Left ventricle myocardium inferior (tissue), 1 donor: ENCODE results near the gene CEACAM21. TPM values are rescaled to one million over a fixed set of nuclear protein-coding genes. Genes with fewer than 3 reads are reported as not detected.

ENCODE experiments used
- DNase-seq: peaks from one replicate; pipeline ENCODE4 v3.0.0-alpha.2; 2020
- H3K27ac ChIP-seq: fragments of 200-600 bp; replicated peaks from 2 replicates; pipeline ENCODE4 v1.8.0; 2021
- H3K27me3 ChIP-seq: fragments of 200-600 bp; 2 replicates; pipeline ENCODE4 v1.8.0; 2021; ENCODE audit warnings: low read depth
- H3K36me3 ChIP-seq: fragments of 200-600 bp; 2 replicates; pipeline ENCODE4 v1.8.0; 2021
- H3K4me1 ChIP-seq: fragments of 200-600 bp; 2 replicates; pipeline ENCODE4 v1.8.0; 2021
- H3K4me3 ChIP-seq: fragments of 200-600 bp; 2 replicates; pipeline ENCODE4 v1.8.0; 2021; ENCODE audit warnings: mild to moderate bottlenecking, moderate library complexity
- H3K9me3 ChIP-seq: fragments of 200-600 bp; replicated peaks from 2 replicates; pipeline ENCODE4 v1.8.0; 2021
- CTCF ChIP-seq: fragments of 200-600 bp; IDR thresholded peaks from 2 replicates; pipeline ENCODE4 v1.8.0; 2021; ENCODE audit warnings: antibody characterized with exemption, mild to moderate bottlenecking, borderline replicate concordance
- intact Hi-C: fragments of 100-400 bp; cut with micrococcal nuclease; formaldehyde crosslinking; loops from one replicate; pipeline ENCODE4 v1.11.0; 2022
- long read RNA-seq: library from polyadenylated mRNA; unstranded; transcript quantifications from one replicate; pipeline ENCODE4 v2.0.0, GENCODE V29; 2021
- total RNA-seq: library from RNA; stranded (reverse); fragmentation: NEBNext Ultra II Directional; extraction: Animal tissue kit (Norgen Biotek cat#: 25700); gene quantifications from one replicate; pipeline ENCODE4 v1.2.1, GENCODE V29; 2021
- donor health status: DM: no; HTN: yes; CAD: no; lungs with severe emphysema.

The CEACAM21 gene
- total RNA-seq = 0.60 TPM
- long read RNA-seq, partial matches to known transcripts = 1 of 1 reads
- long read RNA-seq, other reads (novel, unspliced or antisense) = 0 of 1 reads

- H3K4me1 ChIP-seq = peaks cover 8% of the 10 kb centered on the region
- intact Hi-C loops = no loop called here
- H3K27ac ChIP-seq = peak within 1 kb of the TSS; percentile 31
- no peaks in the 10 kb centered on the region for H3K36me3 ChIP-seq
- H3K27me3 ChIP-seq = peaks cover 50% of the 10 kb centered on the region
- H3K9me3 ChIP-seq = peaks cover 7% of the 10 kb centered on the region
- TF ChIP-seq CTCF = no peak
- peak; percentile 52 for DNase-seq
- H3K4me3 ChIP-seq = peak within 1 kb of the TSS; percentile 32
Observed at GRCh38 chr19:41575998-41576397, at the start of gene CEACAM21. Gene CEACAM21, plus strand, starts transcription at chr19:41576166. Its CDS starts 109 bp downstream, at chr19:41576275.

- TF ChIP-seq CTCF = no peak
- Histone ChIP-seq H3K4me3 (no peak overlapping the region), H3K36me3 (no peaks in the 10 kb centered on the region), H3K9me3 (peaks cover 27% of the 10 kb centered on the region), H3K27me3 (peaks cover 46% of the 10 kb centered on the region), H3K4me1 (peaks cover 19% of the 10 kb centered on the region), H3K27ac (no peak overlapping the region)
- intact Hi-C loops = no loop called here
- DNase-seq = no peak
Observed at GRCh38 chr19:41527089-41527488, 48.9 kb upstream of the CEACAM21 start.

- H3K9me3 ChIP-seq = peaks cover 27% of the 10 kb centered on the region
- H3K36me3 ChIP-seq = no peaks in the 10 kb centered on the region
- no peak for TF ChIP-seq CTCF
- intact Hi-C loops = no loop called here
- H3K27me3 ChIP-seq = peaks cover 36% of the 10 kb centered on the region
- no peak overlapping the region for H3K27ac ChIP-seq
- DNase-seq = no peak
- H3K4me1 ChIP-seq = peaks cover 15% of the 10 kb centered on the region
- H3K4me3 ChIP-seq = no peak overlapping the region
Observed at GRCh38 chr19:41528106-41528505, 47.9 kb upstream of the CEACAM21 start.

- no peak for TF ChIP-seq CTCF
- H3K36me3 ChIP-seq = no peaks in the 10 kb centered on the region
- peaks cover 27% of the 10 kb centered on the region for H3K9me3 ChIP-seq
- H3K27me3 ChIP-seq = peaks cover 20% of the 10 kb centered on the region
- no peak overlapping the region for H3K4me3 ChIP-seq
- H3K4me1 ChIP-seq = peaks cover 27% of the 10 kb centered on the region
- intact Hi-C loops = no loop called here
- DNase-seq = no peak
- no peak overlapping the region for H3K27ac ChIP-seq
Observed at GRCh38 chr19:41529484-41530183, 46.3 kb upstream of the CEACAM21 start.

GRCh38 chr19:41530184-41530534 is 45.8 kb upstream of the CEACAM21 start:
- intact Hi-C loops = no loop called here
- H3K9me3 ChIP-seq = peaks cover 27% of the 10 kb centered on the region
- no peak for DNase-seq
- peak overlapping the region; percentile 88 for H3K27ac ChIP-seq
- no peaks in the 10 kb centered on the region for H3K36me3 ChIP-seq
- TF ChIP-seq CTCF = no peak
- no peak overlapping the region for H3K4me3 ChIP-seq
- H3K4me1 ChIP-seq = peaks cover 32% of the 10 kb centered on the region
- H3K27me3 ChIP-seq = peaks cover 15% of the 10 kb centered on the region
